Peyer's patch (tissue), 4 donors: ENCODE results near the gene BMPR1A. TPM values are rescaled to one million over a fixed set of nuclear protein-coding genes. Genes with fewer than 3 reads are reported as not detected.
"Not testable (repeated sequence)": the region's sequence is repeated elsewhere in the genome, so short reads cannot be mapped to it uniquely, and the experiment has no call there.

ENCODE experiments used
- DNase-seq, 3 donors: peaks; one replicate each; pipeline ENCODE4 v3.0.0-alpha.2; 2017 to 2019
- H3K27ac ChIP-seq, 4 donors: fragments of 200-600 bp; sonication (generic); one replicate each; pipeline ENCODE4 v1.5.1; 2016 to 2019
- H3K27me3 ChIP-seq, 2 donors: fragments of 200-600 bp; sonication (generic); one replicate each; pipeline ENCODE4 v1.5.1; 2019
- H3K36me3 ChIP-seq, 3 donors: fragments of 200-600 bp; sonication (generic); one replicate each; pipeline ENCODE4 v1.5.1; 2016 to 2019
- H3K4me1 ChIP-seq, 4 donors: fragments of 200-600 bp; sonication (generic); one replicate each; pipeline ENCODE4 v1.5.1; 2016 to 2019
- H3K4me3 ChIP-seq, 4 donors: fragments of 200-600 bp; sonication (generic); 1 replicate in 3 of 4; 2 replicates in 1 of 4; pipeline ENCODE4 v1.5.1; 2016 to 2019; ENCODE audit warnings: mild to moderate bottlenecking in 1 of 4
- H3K9me3 ChIP-seq, 4 donors: fragments of 200-600 bp; sonication (generic); one replicate each; pipeline ENCODE4 v1.5.1; 2016 to 2019; ENCODE audit warnings: mild to moderate bottlenecking in 1 of 4
- POLR2A ChIP-seq, 2 donors: fragments of 450-650 bp; IDR thresholded peaks; one replicate each; pipeline ENCODE4 v1.5.1; 2017; ENCODE audit warnings: antibody characterized with exemption in 2 of 2, mild to moderate bottlenecking in 2 of 2, moderate library complexity in 2 of 2
- total RNA-seq, 4 donors: library from RNA; depleted of rRNA; stranded (reverse); fragments of >200 nt; gene quantifications; one replicate each; pipeline ENCODE4 v1.1.0, GENCODE V29; 2016
- TF ChIP-seq, protein P1 (sequence below), 6 experiments: fragments of 450-650 bp in 4 of 6; fragments of 200-600 bp in 2 of 6; sonication (generic) in 1 of 6; IDR thresholded peaks; one replicate each; pipeline ENCODE4 v1.5.1; 2017 to 2019; ENCODE audit warnings: antibody characterized with exemption in 6 of 6, mild to moderate bottlenecking in 3 of 6, moderate library complexity in 1 of 6

BMPR1A gene
- total RNA-seq, 4 donors from 2014 or later: 17.1 to 40.1 (median 24.9) TPM

DNA sequence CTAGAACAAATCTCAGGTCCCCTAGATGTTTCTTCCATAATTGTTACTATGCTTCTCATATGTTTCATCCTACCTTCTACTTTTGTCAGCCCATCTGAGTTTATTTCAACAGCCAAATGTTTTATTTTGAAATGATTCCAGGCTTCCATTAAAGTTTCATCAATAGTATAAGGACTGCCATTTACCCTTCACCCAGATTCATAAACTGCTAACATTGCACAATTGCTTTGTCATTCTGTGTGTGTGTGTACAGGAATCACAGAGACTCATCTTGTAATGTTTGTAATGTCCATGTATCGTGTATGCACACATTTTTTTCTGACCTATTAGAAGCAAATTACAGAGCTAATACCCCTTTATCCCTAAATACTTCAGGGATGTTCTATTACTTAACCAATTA is 175.5 kb downstream of the BMPR1A start:
- H3K4me1 ChIP-seq: no peaks in the 10 kb centered on the region
- H3K36me3 ChIP-seq: peaks cover 0 to 28% (median 0%) of the 10 kb centered on the region in 3 donors
- H3K27me3 ChIP-seq: no peaks in the 10 kb centered on the region
- H3K4me3 ChIP-seq: no peak overlapping the region
- TF ChIP-seq, protein P1, sequence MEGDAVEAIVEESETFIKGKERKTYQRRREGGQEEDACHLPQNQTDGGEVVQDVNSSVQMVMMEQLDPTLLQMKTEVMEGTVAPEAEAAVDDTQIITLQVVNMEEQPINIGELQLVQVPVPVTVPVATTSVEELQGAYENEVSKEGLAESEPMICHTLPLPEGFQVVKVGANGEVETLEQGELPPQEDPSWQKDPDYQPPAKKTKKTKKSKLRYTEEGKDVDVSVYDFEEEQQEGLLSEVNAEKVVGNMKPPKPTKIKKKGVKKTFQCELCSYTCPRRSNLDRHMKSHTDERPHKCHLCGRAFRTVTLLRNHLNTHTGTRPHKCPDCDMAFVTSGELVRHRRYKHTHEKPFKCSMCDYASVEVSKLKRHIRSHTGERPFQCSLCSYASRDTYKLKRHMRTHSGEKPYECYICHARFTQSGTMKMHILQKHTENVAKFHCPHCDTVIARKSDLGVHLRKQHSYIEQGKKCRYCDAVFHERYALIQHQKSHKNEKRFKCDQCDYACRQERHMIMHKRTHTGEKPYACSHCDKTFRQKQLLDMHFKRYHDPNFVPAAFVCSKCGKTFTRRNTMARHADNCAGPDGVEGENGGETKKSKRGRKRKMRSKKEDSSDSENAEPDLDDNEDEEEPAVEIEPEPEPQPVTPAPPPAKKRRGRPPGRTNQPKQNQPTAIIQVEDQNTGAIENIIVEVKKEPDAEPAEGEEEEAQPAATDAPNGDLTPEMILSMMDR (IDR thresholded peaks at IDR 0.05): no peak
- TF ChIP-seq POLR2A (IDR thresholded peaks at IDR 0.05): no peak
- DNase-seq: no peak
- peak overlapping the region in 1 of 4 donors; percentile 42 for H3K27ac ChIP-seq
- H3K9me3 ChIP-seq: no peaks in the 10 kb centered on the region

DNA sequence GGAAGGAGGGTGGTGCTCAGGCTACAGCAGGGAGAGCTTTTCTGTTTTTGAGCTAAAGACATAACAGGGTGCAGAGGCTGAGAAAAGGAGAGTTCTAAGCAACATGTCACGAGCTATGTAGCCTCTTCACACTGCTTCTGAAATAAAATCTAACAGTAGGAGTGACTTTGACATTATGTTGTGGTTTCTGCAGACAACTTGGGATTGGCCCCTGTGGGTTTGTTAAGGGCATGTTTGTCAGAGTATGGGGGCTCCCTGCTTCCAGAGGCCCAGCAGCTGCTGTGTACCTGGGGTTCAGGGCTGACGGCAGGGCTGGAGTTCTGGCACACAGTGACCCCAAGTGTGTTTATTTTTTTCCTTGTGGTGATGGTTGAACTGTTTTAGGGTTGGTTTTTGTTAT is 176.3 kb downstream of the BMPR1A start:
- H3K27ac ChIP-seq: peak overlapping the region in 1 of 4 donors; percentile 11

DNA sequence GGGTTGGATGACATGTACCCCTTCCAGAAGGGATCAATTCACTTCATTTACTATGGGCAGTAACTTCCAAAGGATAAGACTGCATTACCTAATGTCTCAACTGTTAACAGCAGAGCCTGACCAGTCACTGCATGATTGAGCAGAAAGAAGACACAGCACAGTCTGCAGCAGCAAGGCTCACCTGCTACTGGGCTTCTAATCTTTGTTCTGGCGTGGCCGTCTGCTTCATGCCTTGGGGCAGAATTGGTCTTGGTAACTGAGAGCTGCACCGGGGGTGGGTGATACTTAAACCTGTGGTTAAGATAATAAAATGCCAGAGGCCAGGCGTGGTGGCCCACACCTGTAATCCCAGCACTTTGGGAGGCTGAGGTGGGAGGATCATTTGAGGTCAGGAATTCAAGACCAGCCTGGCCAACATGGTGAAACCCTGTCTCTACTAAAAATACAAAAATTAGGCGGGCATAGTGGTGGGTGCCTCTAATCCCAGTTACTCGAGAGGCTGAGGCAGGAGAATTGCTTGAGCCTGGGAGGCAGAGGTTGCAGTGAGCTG is 177.8 kb downstream of the BMPR1A start:
- not testable (repeated sequence) for H3K27ac ChIP-seq, H3K4me1 ChIP-seq, DNase-seq, H3K4me3 ChIP-seq, H3K9me3 ChIP-seq, H3K27me3 ChIP-seq
- H3K36me3 ChIP-seq: peaks cover 0 to 22% (median 0%) of the 10 kb centered on the region in 3 donors

More for the DNA sequence above, 176.3 kb downstream of the BMPR1A start:
- Histone ChIP-seq H3K4me3 (no peak overlapping the region), H3K36me3 (peaks cover 0 to 28% (median 0%) of the 10 kb centered on the region in 3 donors), H3K9me3 (no peaks in the 10 kb centered on the region), H3K4me1 (no peaks in the 10 kb centered on the region), H3K27me3 (no peaks in the 10 kb centered on the region)
- no peak for DNase-seq
- TF ChIP-seq, protein P1 (IDR thresholded peaks at IDR 0.05): no peak
- no peak for TF ChIP-seq POLR2A (IDR thresholded peaks at IDR 0.05)

DNA sequence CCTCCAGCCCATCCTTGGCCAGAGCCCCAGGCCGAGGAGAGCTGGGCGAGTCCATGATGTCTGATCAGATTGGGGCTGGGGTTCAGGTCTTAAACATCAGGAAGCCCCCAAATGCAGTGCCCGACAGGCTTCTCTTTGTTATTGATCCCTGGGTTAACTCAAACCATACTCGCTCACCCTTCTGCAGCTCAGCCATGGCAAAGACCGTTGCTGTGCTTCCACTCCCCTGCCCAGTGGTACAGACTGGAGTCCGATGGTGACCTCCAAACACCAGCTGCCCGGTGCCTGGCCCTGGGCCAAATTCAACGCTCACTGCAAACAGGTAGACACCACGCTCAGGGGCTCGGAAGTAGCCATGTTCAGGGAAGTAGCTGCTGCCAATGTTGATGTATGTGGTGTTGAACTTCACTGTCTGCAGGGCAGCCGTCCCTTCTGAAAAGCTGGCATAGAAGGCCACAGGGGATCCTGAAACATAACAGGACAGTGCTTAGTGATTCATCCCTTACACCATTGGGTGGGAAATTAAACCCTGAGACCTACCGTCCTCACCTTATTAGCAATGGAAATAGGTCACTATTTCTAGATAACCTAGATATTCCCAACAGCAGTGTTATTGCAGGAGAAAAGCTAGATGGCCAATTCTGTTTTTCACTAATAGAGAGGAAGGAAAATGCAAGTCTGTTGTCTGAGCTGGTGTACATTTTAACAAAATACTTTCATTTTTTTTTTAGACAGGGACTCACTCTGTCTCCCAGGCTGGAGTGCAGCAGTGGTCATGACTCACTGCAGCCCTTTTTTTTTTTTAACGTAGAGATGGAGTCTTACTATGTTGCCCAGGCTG is 180.5 kb downstream of the BMPR1A start:
- Histone ChIP-seq H3K27ac (no peak overlapping the region), H3K9me3 (no peaks in the 10 kb centered on the region), H3K4me1 (no peaks in the 10 kb centered on the region), H3K4me3 (no peak overlapping the region), H3K36me3 (peaks cover 0 to 2% (median 0%) of the 10 kb centered on the region in 3 donors), H3K27me3 (no peaks in the 10 kb centered on the region)
- peak in 1 of 3 donors; percentile 14 for DNase-seq
- TF ChIP-seq, protein P1 (IDR thresholded peaks at IDR 0.05): no peak
- no peak for TF ChIP-seq POLR2A (IDR thresholded peaks at IDR 0.05)

DNA sequence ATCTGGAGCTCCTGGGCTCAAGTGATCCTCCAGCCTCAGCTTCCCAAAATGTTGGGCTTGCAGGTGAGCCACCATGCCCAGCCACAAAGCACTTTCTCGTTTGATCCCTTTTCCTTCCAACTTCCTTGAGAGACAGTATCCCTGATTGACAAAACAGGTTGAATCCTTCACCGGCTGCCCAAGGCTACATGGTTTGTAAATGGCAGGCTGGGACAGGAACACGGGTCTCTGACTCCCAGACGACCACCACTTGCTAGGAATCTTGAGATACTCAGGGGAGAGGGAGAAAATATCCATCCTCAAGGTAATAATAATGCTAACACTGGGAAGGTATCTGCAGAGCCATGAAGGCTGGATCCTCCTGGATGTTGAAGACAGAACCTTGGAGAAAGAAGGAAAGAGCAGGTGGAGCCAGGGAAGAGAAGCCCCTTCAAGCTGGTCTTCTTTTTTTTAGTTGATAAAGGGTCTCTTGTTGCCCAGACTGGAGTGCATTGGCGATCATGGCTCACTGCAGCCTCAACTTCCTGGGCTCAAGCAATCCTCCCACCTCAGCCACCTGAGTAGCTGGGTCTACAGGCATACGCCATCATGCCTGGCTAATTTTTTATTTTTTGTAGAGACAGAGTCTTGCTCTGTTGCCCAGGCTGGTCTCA is 181.2 kb downstream of the BMPR1A start:
- no peaks in the 10 kb centered on the region for H3K4me1 ChIP-seq
- H3K36me3 ChIP-seq: no peaks in the 10 kb centered on the region
- H3K27me3 ChIP-seq: no peaks in the 10 kb centered on the region
- TF ChIP-seq, protein P1 (IDR thresholded peaks at IDR 0.05): no peak
- TF ChIP-seq POLR2A (IDR thresholded peaks at IDR 0.05): no peak
- no peak overlapping the region for H3K27ac ChIP-seq
- no peak overlapping the region for H3K4me3 ChIP-seq
- peak in 1 of 3 donors; percentile 3 for DNase-seq
- H3K9me3 ChIP-seq: no peaks in the 10 kb centered on the region

DNA sequence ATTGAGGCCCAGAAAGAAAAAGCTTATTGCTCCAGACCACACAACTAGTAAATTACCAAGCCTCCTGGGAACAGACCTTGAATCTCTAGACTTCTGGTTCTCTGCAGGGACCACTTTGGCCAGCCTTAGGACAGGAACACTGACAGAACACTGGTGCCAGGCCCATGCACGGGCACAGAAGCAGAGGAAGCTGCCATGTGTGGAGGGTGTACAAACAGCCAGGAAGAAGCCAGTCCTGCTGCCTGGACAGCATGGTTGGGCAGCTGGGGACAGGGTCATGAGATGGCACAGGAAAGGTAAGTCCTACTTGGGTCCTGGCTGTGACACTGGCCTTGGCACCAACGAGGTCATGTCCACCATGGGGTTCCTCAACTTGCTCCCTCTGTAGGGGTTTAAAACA is 181.8 kb downstream of the BMPR1A start:
- H3K27ac ChIP-seq: no peak overlapping the region
- no peak overlapping the region for H3K4me3 ChIP-seq
- TF ChIP-seq, protein P1 (IDR thresholded peaks at IDR 0.05): no peak
- TF ChIP-seq POLR2A (IDR thresholded peaks at IDR 0.05): no peak
- no peaks in the 10 kb centered on the region for H3K27me3 ChIP-seq
- no peaks in the 10 kb centered on the region for H3K36me3 ChIP-seq
- DNase-seq: peak in 1 of 3 donors; percentile 4
- H3K9me3 ChIP-seq: no peaks in the 10 kb centered on the region
- H3K4me1 ChIP-seq: no peaks in the 10 kb centered on the region

DNA sequence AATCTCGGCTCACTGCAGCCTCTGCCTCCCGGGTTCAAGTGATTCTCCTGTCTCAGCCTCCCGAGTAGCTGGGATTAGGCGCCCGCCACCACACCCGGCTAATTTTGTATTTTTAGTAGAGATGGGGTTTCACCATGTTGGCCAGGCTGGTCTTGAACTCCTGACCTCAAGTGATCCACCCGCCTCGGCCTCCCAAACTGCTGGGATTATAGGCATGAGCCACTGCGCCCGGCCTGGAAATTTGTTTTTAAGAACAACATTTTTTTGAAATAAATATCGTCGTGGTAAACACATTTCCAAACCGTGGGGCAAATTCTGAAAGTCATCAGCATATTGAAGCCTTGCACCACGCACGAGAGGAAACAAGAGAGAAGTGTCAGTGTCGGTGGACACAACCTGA is 183.7 kb downstream of the BMPR1A start:
- H3K27me3 ChIP-seq, H3K9me3 ChIP-seq, H3K36me3 ChIP-seq, H3K27ac ChIP-seq, H3K4me1 ChIP-seq: not testable (repeated sequence)
- peak in 1 of 3 donors; percentile 14 for DNase-seq
- H3K4me3 ChIP-seq: peak overlapping the region in 1 of 4 donors; percentile 46
